Left lung (tissue), 10 donors: ENCODE results near the gene MOB2. TPM values are rescaled to one million over a fixed set of nuclear protein-coding genes. Genes with fewer than 3 reads are reported as not detected.
A peak's percentile ranks its signal among the peaks of the same experiment; 100 is the strongest.

Experiments
- ATAC-seq: fragments of 200-7000 bp; cut with Tn5 transposase; one replicate; pipeline ENCODE4 v1.9.1; 2020; ENCODE audit warnings: moderate library complexity
- DNase-seq, 4 donors: peaks; one replicate each; pipeline ENCODE4 v3.0.0-alpha.2; 2013 to 2020
- H3K27ac ChIP-seq, 2 donors: fragments of 200-600 bp; sonication (generic) in 1 of 2; one replicate each; pipeline versions ENCODE4 v1.5.0 to v1.8.0; 2020 to 2021
- H3K27me3 ChIP-seq, 2 donors: fragments of 200-600 bp; sonication (generic) in 1 of 2; one replicate each; pipeline versions ENCODE4 v1.5.0 to v1.8.0; 2020 to 2021
- H3K36me3 ChIP-seq, 2 donors: fragments of 200-600 bp; sonication (generic) in 1 of 2; one replicate each; pipeline versions ENCODE4 v1.5.0 to v1.8.0; 2020 to 2021
- H3K4me1 ChIP-seq, 2 donors: fragments of 200-600 bp; one replicate each; pipeline ENCODE4 v1.8.0; 2021
- H3K4me3 ChIP-seq, 2 donors: fragments of 200-600 bp; sonication (generic) in 1 of 2; one replicate each; pipeline versions ENCODE4 v1.5.0 to v1.8.0; 2020 to 2021; ENCODE audit warnings: mild to moderate bottlenecking in 1 of 2
- H3K9me3 ChIP-seq, 2 donors: fragments of 200-600 bp; sonication (generic) in 1 of 2; one replicate each; pipeline versions ENCODE4 v1.5.0 to v1.8.0; 2020 to 2021
- intact Hi-C, 2 donors: fragments of 100-400 bp; cut with DNase I; formaldehyde crosslinking; loops; one replicate each; pipeline versions ENCODE4 v1.11.2 to v1.14.2; 2022
- polyA plus RNA-seq, 6 donors: library from polyadenylated mRNA; unstranded; fragments of 120-200 nt; gene quantifications; one replicate each; pipeline ENCODE4 v1.2.1, GENCODE V29; 2013; ENCODE audit not compliant: insufficient read length in 6 of 6
- total RNA-seq, 2 donors: library from RNA; stranded (reverse); fragmentation: NEBNext Ultra II Directional; extraction: Animal tissue kit (Norgen Biotek cat#: 25700); gene quantifications; one replicate each; pipeline ENCODE4 v1.2.1, GENCODE V29; 2021
- TF ChIP-seq, protein P1 (sequence below), 2 donors: fragments of 200-600 bp; sonication (generic) in 1 of 2; IDR thresholded peaks; one replicate each; pipeline versions ENCODE4 v1.5.0 to v1.8.0; 2021; ENCODE audit warnings: antibody characterized with exemption in 2 of 2
- donor health status: DM: no; HTN: yes; CAD: no.
- donor health status: DM: no; HTN: no; CAD: no.

Gene MOB2
- total and polyA plus RNA-seq, 8 donors, result 36.1 to 41.3 (median 37.3) TPM

DNA sequence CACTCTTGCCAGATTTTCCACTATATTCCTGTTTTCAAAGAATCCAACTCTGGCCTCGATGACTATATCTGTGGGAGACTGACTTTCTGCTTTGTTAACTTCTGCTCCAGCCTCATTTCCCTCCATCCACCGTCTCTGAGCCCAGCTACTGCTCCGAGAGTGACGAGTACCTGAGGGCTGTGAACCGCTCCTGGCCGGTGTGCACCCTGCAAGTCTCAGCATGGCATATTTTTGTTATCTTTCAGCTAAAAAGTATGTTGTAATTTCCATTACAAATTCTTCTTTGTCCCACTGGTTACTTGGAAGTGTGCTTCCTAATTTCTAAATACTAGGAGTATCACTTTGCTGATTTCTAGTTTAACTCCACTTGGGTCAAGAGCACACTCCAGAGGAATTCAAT is 36.5 kb upstream of the MOB2 start:
- Histone ChIP-seq H3K9me3 (no peaks in the 10 kb centered on the region), H3K27me3 (no peaks in the 10 kb centered on the region), H3K36me3 (no peaks in the 10 kb centered on the region), H3K4me1 (peaks cover 0 to 9% of the 10 kb centered on the region in 2 donors), H3K4me3 (no peak overlapping the region), H3K27ac (no peak overlapping the region)
- intact Hi-C loops, result no loop called here
- TF ChIP-seq, protein P1, sequence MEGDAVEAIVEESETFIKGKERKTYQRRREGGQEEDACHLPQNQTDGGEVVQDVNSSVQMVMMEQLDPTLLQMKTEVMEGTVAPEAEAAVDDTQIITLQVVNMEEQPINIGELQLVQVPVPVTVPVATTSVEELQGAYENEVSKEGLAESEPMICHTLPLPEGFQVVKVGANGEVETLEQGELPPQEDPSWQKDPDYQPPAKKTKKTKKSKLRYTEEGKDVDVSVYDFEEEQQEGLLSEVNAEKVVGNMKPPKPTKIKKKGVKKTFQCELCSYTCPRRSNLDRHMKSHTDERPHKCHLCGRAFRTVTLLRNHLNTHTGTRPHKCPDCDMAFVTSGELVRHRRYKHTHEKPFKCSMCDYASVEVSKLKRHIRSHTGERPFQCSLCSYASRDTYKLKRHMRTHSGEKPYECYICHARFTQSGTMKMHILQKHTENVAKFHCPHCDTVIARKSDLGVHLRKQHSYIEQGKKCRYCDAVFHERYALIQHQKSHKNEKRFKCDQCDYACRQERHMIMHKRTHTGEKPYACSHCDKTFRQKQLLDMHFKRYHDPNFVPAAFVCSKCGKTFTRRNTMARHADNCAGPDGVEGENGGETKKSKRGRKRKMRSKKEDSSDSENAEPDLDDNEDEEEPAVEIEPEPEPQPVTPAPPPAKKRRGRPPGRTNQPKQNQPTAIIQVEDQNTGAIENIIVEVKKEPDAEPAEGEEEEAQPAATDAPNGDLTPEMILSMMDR (IDR thresholded peaks at IDR 0.05), result no peak
- ATAC-seq, result peak; percentile 27
- DNase-seq, result no peak

GRCh38 chr11:1522081-1522424 is 35.5 kb upstream of the MOB2 start:
- DNase-seq (no peak), ATAC-seq (no peak)
- Histone ChIP-seq H3K27me3 (no peaks in the 10 kb centered on the region), H3K4me3 (no peak overlapping the region), H3K27ac (no peak overlapping the region), H3K36me3 (no peaks in the 10 kb centered on the region), H3K4me1 (peaks cover 0 to 9% of the 10 kb centered on the region in 2 donors), H3K9me3 (no peaks in the 10 kb centered on the region)
- TF ChIP-seq, protein P1 (IDR thresholded peaks at IDR 0.05), result no peak
- intact Hi-C loops, result no loop called here

DNA sequence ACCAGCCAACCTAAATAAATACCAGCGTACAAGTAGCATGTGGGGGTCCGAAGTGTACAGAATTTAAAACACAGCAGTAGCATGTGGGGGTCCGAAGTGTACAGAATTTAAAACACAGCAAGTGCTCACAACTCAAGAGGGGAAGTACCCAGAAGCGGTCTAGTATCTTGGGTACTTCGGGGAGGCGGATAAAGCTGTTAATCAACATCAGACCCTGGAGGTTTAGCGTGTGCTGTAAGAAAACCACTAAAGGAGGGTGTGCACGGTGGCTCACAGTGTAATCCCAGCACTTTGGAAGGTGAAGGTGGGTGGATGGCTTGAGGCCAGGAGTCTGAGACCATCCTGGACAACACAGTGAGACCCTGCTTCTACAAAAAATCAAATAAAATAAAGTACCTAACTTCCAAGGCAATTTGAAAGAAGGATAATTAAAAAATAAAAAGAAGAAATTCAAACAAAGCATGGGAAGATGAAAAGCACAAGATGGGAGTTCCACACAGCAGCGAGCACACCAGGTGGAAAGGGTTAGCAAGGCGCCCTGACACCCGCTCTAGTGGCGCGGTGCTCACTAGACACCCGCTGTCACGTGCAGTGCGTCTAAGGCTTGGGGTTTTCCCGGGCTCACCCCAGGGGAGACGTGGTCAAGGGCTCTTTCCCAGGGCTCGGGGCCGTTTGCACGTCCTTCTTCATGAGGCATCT is 35.0 kb upstream of the MOB2 start:
- peak in 1 of 4 donors; percentile 52 for DNase-seq
- intact Hi-C loops, result no loop called here

GRCh38 chr11:1520663-1521267 is 34.2 kb upstream of the MOB2 start:
- H3K27me3 ChIP-seq, result no peaks in the 10 kb centered on the region
- intact Hi-C loops, result no loop called here
- H3K27ac ChIP-seq, result no peak overlapping the region
- no peaks in the 10 kb centered on the region for H3K36me3 ChIP-seq
- TF ChIP-seq, protein P1 (IDR thresholded peaks at IDR 0.05), result no peak
- peak in 1 of 4 donors; percentile 48 for DNase-seq
- no peaks in the 10 kb centered on the region for H3K9me3 ChIP-seq
- no peak for ATAC-seq
- H3K4me1 ChIP-seq, result peaks cover 0 to 19% of the 10 kb centered on the region in 2 donors
- no peak overlapping the region for H3K4me3 ChIP-seq

More for the DNA sequence above, 35.0 kb upstream of the MOB2 start:
- Histone ChIP-seq H3K27ac (no peak overlapping the region), H3K4me3 (no peak overlapping the region), H3K9me3 (no peaks in the 10 kb centered on the region), H3K36me3 (no peaks in the 10 kb centered on the region), H3K27me3 (no peaks in the 10 kb centered on the region), H3K4me1 (peaks cover 0 to 11% of the 10 kb centered on the region in 2 donors)
- TF ChIP-seq, protein P1 (IDR thresholded peaks at IDR 0.05), result no peak
- ATAC-seq, result no peak

DNA sequence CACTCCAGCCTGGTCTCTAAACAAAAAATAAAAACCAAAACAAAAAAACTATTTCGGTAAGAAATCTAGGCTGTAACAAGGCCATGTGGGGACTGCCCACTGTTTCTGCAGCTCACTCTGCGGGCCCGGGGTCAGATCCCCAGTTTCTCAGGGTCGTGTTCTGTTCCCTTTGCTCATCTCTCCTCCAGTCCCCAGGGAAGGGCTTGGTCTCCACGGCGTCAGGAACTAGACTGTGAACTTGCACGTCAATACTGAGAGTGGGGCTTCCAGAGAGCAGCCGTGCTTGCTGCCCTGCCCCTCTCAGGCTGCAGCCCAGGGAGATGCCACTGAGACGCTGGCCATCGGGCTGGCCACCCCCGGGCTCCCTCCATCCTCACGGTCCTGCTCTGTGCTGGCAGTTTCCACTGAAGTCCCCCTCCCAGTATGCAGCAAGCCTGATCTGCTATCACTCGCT is 33.7 kb upstream of the MOB2 start:
- Histone ChIP-seq H3K27ac (no peak overlapping the region), H3K27me3 (no peaks in the 10 kb centered on the region), H3K36me3 (no peaks in the 10 kb centered on the region), H3K4me3 (no peak overlapping the region), H3K9me3 (no peaks in the 10 kb centered on the region), H3K4me1 (peaks cover 5 to 24% of the 10 kb centered on the region in 2 donors)
- DNase-seq (peak in 1 of 4 donors; percentile 59), ATAC-seq (no peak)
- TF ChIP-seq, protein P1 (IDR thresholded peaks at IDR 0.05), result no peak
- intact Hi-C loops, result no loop called here
